ENCODE data around the gene SLC6A9.

Gene SLC6A9

DNA sequence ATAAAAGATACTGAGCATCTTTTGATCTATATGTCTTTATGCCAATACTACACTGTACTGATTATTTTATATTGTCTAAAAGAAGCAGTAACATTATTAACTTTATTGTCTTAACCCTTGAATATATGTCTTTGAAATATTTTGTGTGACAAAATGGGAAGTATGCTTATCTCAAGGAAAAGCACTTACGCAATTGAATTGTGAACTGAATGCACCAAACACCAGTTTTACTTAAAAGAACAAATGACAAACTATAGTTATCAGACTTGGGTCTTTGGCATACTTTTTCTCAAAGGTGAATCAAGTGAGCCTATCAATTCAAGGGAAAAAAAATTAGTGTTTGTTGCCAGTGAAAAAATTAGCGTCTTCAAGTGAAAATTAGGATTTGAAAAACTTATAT, 9.2 kb upstream of the SLC6A9 start:
- Mint-ChIP-seq H3K36me3 (no peaks in the 10 kb centered on the region), H3K27me3 (peaks cover 26% of the 10 kb centered on the region), H3K4me3 (no peak overlapping the region), H3K4me1 (no peaks in the 10 kb centered on the region), H3K27ac (no peak overlapping the region), H3K9me3 (no peaks in the 10 kb centered on the region)
- CTCF ChIA-PET, result interaction anchor here (1.3 to 2.0 kb wide), 3 partner anchors 34 to 42 kb away, joined by 4 to 14 read pairs (median 6); no protein-coding TSS in a partner anchor
- no peak for DNase-seq

DNA sequence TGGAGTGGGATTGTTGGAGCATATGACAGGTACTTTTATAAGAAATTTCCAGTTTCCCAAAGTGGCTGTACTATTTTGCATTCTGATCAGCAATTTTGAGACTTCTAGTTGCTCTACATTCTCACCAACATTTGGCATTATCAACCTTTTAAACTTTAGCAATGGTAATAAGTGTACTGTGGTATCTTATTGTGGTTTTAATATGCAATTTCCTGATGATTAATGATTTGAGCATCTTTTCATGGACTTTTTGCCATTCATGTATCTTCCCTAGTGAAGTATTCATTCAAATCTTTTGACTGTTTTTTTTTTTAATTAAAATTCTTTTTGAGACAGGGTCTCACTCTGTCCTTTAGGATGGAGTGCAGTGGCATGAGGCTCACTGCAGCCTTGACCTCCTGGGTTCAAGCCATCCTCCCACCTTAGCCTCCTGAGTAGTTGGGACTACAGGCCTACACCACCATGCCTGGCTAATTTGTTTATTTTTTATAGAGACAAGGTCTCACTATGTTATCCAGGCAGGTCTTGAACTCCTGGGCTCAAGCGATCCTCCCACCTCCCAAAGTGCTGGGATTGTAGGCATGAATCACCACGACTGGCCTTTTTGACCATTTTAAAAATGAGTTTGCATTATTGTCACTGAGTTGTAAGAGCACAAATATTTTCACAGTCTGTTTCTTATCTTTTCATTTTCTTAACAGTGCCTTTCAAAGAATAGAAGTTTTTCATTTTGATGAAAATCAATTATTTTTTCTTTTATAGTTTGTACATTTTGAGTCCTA, 7.8 kb upstream of the SLC6A9 start:
- no peaks in the 10 kb centered on the region for H3K36me3 Mint-ChIP-seq
- H3K27me3 Mint-ChIP-seq, result peaks cover 23% of the 10 kb centered on the region
- DNase-seq, result no peak
- no peaks in the 10 kb centered on the region for H3K9me3 Mint-ChIP-seq
- no peak overlapping the region for H3K27ac Mint-ChIP-seq
- H3K4me1 Mint-ChIP-seq, result no peaks in the 10 kb centered on the region
- no peak overlapping the region for H3K4me3 Mint-ChIP-seq
- CTCF ChIA-PET, result interaction anchor here (2.0 kb wide), 1 partner anchor 33 kb away, joined by 14 read pairs; no protein-coding TSS in a partner anchor

DNA sequence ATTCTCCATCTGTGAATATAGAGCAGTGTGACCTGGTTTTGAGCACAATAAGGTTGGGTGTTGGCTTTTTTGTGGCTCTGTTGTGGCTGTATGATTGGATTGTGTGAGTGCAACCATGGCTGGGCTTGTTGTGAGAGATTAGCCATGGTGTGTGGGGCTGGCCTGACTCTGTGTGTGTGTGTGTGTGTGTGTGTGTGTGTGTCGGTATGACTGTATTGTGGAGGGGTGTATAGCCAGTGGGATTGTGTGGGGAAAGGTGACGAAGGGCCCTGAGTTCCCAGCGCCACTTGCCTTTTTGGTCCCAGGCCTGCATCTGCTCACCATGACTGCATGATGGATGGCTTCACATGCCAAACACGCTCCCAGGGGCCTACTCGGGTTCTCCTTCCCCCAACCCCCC, 5.9 kb upstream of the SLC6A9 start:
- CTCF ChIA-PET, result interaction anchor here (0.6 to 9.8 kb wide), 16 partner anchors 7 to 556 kb away, joined by 3 to 161 read pairs (median 5); partner anchors contain the start of gene DMAP1
- peak overlapping the region; percentile 43 for H3K27ac Mint-ChIP-seq
- no peak for DNase-seq
- H3K27me3 Mint-ChIP-seq, result peaks cover 14% of the 10 kb centered on the region
- H3K9me3 Mint-ChIP-seq, result no peaks in the 10 kb centered on the region
- H3K4me1 Mint-ChIP-seq, result peaks cover 7% of the 10 kb centered on the region
- no peaks in the 10 kb centered on the region for H3K36me3 Mint-ChIP-seq
- H3K4me3 Mint-ChIP-seq, result no peak overlapping the region

DNA sequence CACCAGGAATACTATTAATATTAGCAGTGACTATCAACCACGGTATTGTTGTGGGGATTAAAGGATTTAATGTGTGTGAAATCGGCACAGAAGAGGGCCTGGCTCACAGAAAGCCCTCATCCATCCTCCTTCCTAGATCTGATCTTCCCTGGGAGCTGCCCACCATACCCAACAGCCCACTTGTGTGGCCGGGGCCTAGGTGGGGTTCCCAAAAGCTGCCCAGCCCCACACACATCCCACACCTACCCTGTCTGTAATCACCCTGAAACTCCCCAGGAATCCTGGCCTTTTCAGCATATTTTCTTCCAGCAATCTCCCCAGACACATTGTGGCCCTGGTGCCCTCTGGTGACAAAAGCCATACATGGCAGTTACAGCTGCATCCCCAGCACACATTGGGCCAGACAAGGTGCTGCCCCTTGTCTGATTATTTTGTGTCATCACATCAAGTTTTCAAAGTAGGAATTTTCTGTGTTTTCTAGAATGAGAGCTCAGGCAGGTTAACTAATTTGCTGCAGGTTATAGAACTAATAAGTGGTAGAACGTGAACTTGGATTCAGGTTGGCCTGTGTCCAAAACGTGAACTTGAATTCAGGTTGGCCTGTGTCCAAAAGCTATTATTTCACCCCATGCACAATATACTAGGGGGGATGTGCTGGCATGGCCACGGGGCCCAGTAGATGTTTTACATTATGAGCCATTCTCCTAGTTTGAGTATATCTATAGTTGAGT, 5.3 kb upstream of the SLC6A9 start:
- Mint-ChIP-seq H3K9me3 (no peaks in the 10 kb centered on the region), H3K27ac (no peak overlapping the region), H3K36me3 (no peaks in the 10 kb centered on the region), H3K4me1 (peaks cover 12% of the 10 kb centered on the region), H3K4me3 (no peak overlapping the region), H3K27me3 (peaks cover 15% of the 10 kb centered on the region)
- DNase-seq, result peak; percentile 79
- CTCF ChIA-PET, result interaction anchor here (0.6 to 9.8 kb wide), 17 partner anchors 8 to 555 kb away, joined by 3 to 161 read pairs (median 5); partner anchors contain the start of gene DMAP1

DNA sequence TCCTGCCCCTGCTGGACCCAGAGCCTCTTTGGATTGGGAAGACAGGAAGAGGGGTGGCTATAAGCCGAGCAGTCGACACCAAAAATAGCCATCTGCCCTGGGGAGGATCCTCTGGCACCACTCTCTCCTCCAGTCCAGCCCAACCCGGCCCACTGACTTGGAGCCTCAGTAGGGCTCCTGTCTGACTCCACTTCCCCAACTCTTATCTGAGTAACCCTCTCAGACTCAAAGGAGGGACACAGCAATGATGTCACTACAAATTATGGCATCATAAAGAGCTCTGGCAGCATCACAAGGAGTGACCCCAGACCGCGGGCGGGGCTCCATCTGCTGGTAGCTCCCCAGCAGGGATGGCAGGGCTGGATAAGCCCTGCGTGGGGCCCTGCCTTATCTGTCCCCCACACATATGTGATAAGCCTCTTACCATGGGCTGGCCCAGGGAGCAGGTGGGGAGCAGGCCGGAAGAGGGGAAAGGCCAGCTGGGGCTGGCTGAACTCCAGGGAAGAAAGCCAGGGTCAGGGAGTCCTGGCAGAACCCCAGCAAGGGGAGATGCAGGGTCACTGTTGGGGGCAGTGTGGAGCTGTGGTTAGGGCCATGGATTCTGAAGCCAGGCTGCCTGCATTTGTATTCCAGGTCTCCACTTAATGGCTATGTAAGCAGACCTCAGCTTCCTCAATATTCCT, 4.6 kb upstream of the SLC6A9 start:
- Mint-ChIP-seq H3K27me3 (peaks cover 22% of the 10 kb centered on the region), H3K27ac (no peak overlapping the region), H3K4me1 (peaks cover 16% of the 10 kb centered on the region), H3K4me3 (no peak overlapping the region), H3K9me3 (no peaks in the 10 kb centered on the region), H3K36me3 (no peaks in the 10 kb centered on the region)
- CTCF ChIA-PET, result interaction anchor here (0.6 to 9.8 kb wide), 18 partner anchors 9 to 508 kb away, joined by 3 to 161 read pairs (median 4); partner anchors contain the start of gene DMAP1
- no peak for DNase-seq

DNA sequence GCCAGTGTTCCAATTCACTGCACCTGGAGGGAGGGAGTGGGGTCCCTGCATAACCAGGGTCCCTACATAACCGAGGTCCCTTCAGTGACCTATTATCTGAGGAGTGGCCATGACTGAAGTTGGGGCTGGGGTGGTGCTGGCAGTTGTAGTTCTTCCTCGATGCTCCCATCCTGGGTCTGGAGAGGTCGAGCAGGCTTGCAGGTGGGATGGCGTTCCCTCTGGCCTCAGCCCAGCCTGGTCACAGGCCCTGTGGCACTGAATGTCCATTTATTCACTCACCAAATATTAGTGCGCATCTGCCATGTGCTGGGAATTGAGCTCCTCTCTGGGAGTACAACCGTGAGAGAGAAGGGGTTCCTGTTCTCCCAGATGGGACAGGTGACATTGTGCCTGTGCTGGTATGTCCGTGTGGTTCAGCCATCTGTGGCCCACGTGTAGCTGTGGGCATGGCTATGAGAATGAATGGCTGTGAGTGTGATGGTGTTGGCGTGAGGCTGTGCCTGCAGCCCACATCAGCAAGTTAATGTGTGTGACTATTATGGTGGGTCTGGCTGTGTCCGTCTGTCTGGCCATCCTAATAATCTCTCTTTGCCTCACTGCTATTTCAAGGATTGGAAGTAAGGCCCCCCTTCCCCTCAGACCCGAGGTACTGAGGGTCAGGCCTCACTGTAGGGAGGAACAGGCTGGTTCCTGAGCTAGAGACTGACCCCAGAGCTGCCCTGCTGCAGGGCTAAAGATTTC, 3.9 kb upstream of the SLC6A9 start:
- CTCF ChIA-PET, result interaction anchor here (0.6 to 9.8 kb wide), 10 partner anchors 10 to 391 kb away, joined by 3 to 161 read pairs (median 6); no protein-coding TSS in a partner anchor
- no peak for DNase-seq
- Mint-ChIP-seq H3K27me3 (peaks cover 23% of the 10 kb centered on the region), H3K36me3 (no peaks in the 10 kb centered on the region), H3K4me1 (peaks cover 16% of the 10 kb centered on the region), H3K27ac (no peak overlapping the region), H3K4me3 (no peak overlapping the region), H3K9me3 (no peaks in the 10 kb centered on the region)

DNA sequence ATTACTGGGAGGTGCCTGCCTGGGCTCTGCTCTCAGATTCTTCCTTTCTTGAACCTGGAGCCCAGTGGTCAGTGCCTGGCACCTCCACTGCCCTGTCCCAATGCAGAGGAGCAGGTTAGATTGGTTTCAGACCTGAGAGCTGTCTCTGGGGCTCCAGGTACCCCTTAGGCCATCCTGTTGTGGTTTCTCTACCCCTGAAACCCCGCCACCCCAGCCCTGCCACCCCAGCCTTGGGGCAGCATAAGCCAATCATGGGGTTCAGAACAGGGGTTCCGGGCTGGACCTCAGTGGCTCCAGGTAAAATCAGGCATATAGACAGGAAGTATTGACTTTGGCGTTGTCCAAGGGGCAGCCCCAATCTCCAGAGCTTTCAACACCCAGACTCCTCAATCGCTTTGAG, 3.2 kb upstream of the SLC6A9 start:
- no peak overlapping the region for H3K4me3 Mint-ChIP-seq

DNA sequence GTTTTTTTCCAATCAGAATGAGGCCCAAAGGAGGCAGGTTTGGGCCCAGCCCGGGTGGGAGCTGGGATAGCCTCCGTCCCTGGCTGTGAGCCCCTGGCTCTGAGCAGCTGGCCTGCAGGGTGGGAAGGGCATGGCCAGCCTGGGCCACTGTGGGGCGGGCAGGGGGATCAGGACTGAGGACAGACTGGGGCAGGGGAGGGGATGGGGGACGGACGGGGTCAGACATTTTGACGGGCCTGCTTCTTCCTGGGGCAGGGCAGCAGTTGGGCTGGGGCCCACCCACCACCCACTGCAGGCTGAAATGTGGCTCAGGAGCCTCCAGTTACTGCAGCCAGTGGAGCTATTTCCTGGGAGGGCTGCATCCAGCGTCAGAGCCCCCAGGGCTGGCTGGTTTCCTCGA, 2.5 kb upstream of the SLC6A9 start:
- Mint-ChIP-seq H3K9me3 (no peaks in the 10 kb centered on the region), H3K4me3 (no peak overlapping the region)

More for the DNA sequence above, 3.2 kb upstream of the SLC6A9 start:
- DNase-seq, result no peak
- CTCF ChIA-PET, result interaction anchor here (1.1 to 9.8 kb wide), 3 partner anchors 14 to 381 kb away, joined by 3 to 161 read pairs (median 8); no protein-coding TSS in a partner anchor
- Mint-ChIP-seq H3K4me1 (peaks cover 21% of the 10 kb centered on the region), H3K27me3 (peaks cover 18% of the 10 kb centered on the region), H3K27ac (no peak overlapping the region), H3K36me3 (no peaks in the 10 kb centered on the region), H3K9me3 (no peaks in the 10 kb centered on the region)

DNA sequence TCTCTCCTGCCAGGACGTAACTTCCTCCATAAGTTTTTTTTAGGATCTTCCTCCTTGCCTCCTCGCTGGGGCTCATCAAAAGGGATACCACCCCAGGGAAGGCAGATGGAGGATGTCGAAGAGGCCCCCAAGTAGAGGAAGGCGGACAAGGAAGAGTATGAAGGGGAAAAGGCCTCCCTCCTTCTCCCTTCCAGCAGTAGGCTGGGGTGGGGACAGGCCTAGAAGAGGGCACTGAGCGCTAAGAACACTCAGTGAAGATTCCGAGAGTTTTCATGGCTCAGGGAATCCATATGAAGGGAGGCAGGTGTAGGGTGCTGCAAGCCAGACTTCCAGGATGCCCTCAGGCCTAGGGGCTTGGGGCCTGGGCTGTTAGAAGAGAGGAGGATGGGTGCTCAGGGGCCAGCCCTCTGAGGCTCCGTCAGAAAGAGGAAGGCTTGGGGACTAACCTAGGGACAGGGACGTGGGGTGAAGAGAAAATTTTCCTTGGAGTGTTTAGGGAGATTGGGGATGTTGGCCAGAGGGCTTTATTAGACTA, 1.8 kb upstream of the SLC6A9 start:
- CTCF ChIA-PET, result interaction anchor here (2.1 to 9.8 kb wide), 2 partner anchors 15 to 29 kb away, joined by 8 to 161 read pairs; no protein-coding TSS in a partner anchor
- no peaks in the 10 kb centered on the region for H3K36me3 Mint-ChIP-seq
- H3K4me1 Mint-ChIP-seq, result peaks cover 32% of the 10 kb centered on the region
- H3K27ac Mint-ChIP-seq, result no peak overlapping the region
- H3K9me3 Mint-ChIP-seq, result no peaks in the 10 kb centered on the region
- peaks cover 18% of the 10 kb centered on the region for H3K27me3 Mint-ChIP-seq
- no peak overlapping the region for H3K4me3 Mint-ChIP-seq
- no peak for DNase-seq

More for the DNA sequence above, 2.5 kb upstream of the SLC6A9 start:
- Mint-ChIP-seq H3K36me3 (no peaks in the 10 kb centered on the region), H3K27me3 (peaks cover 18% of the 10 kb centered on the region), H3K4me1 (peaks cover 27% of the 10 kb centered on the region), H3K27ac (no peak overlapping the region)
- CTCF ChIA-PET, result interaction anchor here (2.1 to 9.8 kb wide), 2 partner anchors 15 to 30 kb away, joined by 8 to 161 read pairs; no protein-coding TSS in a partner anchor
- no peak for DNase-seq

DNA sequence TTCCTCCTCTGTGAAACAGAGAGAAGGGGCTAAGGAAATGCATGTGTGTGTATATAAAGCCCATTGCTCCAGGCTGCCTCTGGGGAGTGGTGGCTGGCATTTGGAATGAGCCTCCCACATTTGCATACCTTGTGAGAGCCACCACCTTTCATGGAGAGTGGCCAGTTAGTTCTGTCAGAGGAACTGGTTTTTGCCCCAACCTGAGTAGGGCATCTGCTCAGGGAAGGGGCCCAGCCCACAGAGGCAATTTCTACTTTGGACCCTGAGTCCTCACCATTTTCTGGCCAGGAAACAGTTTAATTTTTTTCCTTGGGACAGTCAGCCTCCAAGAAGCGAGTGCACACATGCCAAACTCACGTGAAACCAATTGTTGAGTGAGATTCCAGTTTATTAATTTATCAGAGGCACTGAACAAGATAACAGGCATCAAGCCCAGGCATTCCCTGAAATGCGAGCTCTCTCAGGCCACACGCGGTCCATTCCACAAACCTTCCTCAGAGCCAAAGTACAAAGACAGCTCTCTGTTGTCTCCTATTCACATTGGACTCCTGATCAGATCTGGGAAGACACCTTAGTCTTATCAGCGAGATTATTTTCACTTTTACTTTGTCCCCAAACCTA, 1.0 kb upstream of the SLC6A9 start:
- H3K9me3 Mint-ChIP-seq, result no peaks in the 10 kb centered on the region
- CTCF ChIA-PET, result interaction anchor here (2.1 to 9.8 kb wide), 2 partner anchors 16 to 28 kb away, joined by 9 to 161 read pairs; no protein-coding TSS in a partner anchor
- peak overlapping the region; percentile 81 for H3K4me3 Mint-ChIP-seq
- H3K27ac Mint-ChIP-seq, result no peak overlapping the region
- H3K36me3 Mint-ChIP-seq, result no peaks in the 10 kb centered on the region
- H3K4me1 Mint-ChIP-seq, result peaks cover 34% of the 10 kb centered on the region
- DNase-seq, result no peak
- H3K27me3 Mint-ChIP-seq, result peaks cover 18% of the 10 kb centered on the region

DNA sequence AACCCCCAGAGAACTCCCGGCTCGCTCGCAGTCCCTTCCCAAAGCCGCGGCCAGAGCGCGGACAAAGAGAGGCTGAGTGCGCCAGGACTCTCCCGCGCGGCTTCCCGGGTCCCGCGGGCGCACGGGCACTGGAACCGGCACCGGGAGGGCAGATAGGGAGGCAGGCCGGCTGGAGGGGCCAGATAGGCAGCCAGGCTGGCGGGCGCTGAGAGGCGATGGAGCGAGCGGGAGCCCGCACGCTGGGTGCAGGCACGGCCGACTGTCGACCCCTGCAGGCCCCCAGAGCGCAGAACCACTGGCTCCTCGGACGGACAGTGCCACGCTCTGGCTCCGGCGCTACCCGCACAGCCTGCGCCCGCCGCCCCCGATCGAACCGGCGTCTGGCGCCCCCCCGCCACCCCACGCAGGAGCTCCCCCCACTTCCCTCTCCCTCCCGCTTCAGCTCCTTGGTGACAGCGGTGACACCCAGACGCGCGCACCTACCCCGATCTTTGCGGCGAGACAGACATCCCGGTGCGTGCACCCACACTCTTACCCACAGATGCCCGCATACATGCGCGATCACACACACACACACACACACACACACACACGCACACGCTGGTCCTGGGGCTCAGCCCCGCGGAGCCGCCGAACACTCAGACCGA, 534 bp downstream of the SLC6A9 start:
- DNase-seq, result peak; percentile 62
- CTCF ChIA-PET, result interaction anchor here (1.6 to 9.8 kb wide), 3 partner anchors 17 to 96 kb away, joined by 3 to 161 read pairs (median 9); no protein-coding TSS in a partner anchor
- Mint-ChIP-seq H3K4me1 (peaks cover 34% of the 10 kb centered on the region), H3K4me3 (peak overlapping the region; percentile 81), H3K27ac (peak overlapping the region; percentile 70), H3K36me3 (no peaks in the 10 kb centered on the region), H3K27me3 (peaks cover 18% of the 10 kb centered on the region), H3K9me3 (no peaks in the 10 kb centered on the region)

DNA sequence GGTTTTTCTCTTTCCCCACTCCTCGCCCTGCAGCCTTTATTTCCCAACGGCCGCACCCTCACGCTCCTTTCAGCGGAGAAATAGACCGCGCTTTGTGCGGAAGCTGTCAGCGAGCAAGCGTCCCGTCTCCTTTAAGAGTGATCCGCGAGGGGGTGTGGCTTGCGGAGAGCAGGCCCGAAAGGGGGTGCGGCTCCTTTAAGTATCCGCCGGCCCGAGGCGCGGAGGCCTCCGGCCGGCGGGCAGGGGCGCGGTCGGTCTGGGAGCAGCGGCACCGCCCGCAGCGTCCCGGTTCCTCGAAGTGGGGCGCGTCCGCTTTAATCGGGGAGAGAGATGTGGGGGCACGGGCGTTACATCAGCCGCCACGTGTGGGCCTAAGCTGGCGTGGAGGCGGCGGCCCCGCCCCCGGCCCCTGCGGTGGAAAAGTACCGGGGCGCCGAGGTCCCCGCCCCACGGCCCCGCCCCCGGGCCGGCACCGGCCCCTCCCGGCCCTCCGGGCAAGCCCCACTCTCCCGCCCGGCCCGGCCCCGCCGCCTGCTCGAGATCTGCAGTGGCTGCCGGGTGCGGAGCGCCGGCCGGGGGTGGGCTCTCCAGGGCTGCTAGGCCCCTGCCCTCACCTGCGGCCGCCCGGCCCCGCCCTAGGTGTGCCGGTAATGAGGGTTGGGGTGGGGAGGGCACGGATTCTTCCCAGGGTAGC, 1.2 kb downstream of the SLC6A9 start:
- CTCF ChIA-PET, result interaction anchor here (1.6 to 9.8 kb wide), 3 partner anchors 18 to 95 kb away, joined by 3 to 161 read pairs (median 9); no protein-coding TSS in a partner anchor

More for the DNA sequence above, 1.2 kb downstream of the SLC6A9 start:
- no peaks in the 10 kb centered on the region for H3K36me3 Mint-ChIP-seq
- H3K4me3 Mint-ChIP-seq, result peak overlapping the region; percentile 90
- peaks cover 16% of the 10 kb centered on the region for H3K27me3 Mint-ChIP-seq
- H3K9me3 Mint-ChIP-seq, result no peaks in the 10 kb centered on the region
- peak; percentile 92 for DNase-seq
- H3K27ac Mint-ChIP-seq, result peak overlapping the region; percentile 93
- peaks cover 34% of the 10 kb centered on the region for H3K4me1 Mint-ChIP-seq
